Hepatocyte (in vitro differentiated cells): ENCODE measurements around the gene ITGA11.

Source experiments
- EZH2 ChIP-seq: fragments of 200-600 bp; sonication (generic); IDR thresholded peaks from 2 replicates; pipeline ENCODE4 v1.6.1; 2016; ENCODE audit warnings: antibody characterized with exemption, mild to moderate bottlenecking, borderline replicate concordance
- EZH2phosphoT487 ChIP-seq: fragments of 200-600 bp; sonication (generic); IDR thresholded peaks from one replicate; pipeline ENCODE4 v1.6.1; 2018; ENCODE audit warnings: antibody characterized with exemption, mild to moderate bottlenecking, low read depth, moderate library complexity; ENCODE audit not compliant: unreplicated experiment, severe bottlenecking
- TF ChIP-seq, protein P1 (sequence below): fragments of 200-600 bp; sonication (generic); IDR thresholded peaks from 2 replicates; pipeline ENCODE4 v1.5.1; 2016; ENCODE audit warnings: antibody characterized with exemption, mild to moderate bottlenecking; ENCODE audit not compliant: poor library complexity

DNA sequence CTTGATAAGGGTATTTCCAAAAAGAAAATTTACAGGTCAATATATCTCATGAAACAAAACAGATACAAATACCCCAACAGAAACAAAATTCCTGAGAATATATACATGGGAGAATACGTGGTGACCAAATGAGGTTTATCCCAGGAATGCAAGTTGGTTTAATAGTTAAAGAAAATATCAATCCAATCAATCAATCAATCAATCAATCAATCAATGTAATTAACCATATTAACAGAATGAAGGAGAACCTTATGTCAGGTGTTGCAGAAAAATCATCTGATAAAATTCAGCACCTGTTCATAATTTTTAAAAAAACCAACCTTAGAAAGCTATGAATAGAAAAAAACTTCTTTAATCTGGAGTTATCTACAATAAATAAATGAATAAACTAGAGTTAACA, 35.9 kb downstream of the ITGA11 start:
- TF ChIP-seq, protein P1, sequence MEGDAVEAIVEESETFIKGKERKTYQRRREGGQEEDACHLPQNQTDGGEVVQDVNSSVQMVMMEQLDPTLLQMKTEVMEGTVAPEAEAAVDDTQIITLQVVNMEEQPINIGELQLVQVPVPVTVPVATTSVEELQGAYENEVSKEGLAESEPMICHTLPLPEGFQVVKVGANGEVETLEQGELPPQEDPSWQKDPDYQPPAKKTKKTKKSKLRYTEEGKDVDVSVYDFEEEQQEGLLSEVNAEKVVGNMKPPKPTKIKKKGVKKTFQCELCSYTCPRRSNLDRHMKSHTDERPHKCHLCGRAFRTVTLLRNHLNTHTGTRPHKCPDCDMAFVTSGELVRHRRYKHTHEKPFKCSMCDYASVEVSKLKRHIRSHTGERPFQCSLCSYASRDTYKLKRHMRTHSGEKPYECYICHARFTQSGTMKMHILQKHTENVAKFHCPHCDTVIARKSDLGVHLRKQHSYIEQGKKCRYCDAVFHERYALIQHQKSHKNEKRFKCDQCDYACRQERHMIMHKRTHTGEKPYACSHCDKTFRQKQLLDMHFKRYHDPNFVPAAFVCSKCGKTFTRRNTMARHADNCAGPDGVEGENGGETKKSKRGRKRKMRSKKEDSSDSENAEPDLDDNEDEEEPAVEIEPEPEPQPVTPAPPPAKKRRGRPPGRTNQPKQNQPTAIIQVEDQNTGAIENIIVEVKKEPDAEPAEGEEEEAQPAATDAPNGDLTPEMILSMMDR: no peak
- TF ChIP-seq EZH2 (no peak), EZH2phosphoT487 (no peak)
